Superior temporal gyrus (tissue), 1 donor: ENCODE results near the gene KNL1.
"Not testable (repeated sequence)": the region's sequence is repeated elsewhere in the genome, so short reads cannot be mapped to it uniquely, and the experiment has no call there.

Experiments used
- DNase-seq: peaks from one replicate; pipeline ENCODE4 v3.0.0-alpha.2; 2016; ENCODE audit errors: extremely low spot score

KNL1 gene

GRCh38 chr15:40593588-40594428 is at the start of gene KNL1:
TSS of gene KNL1 (plus strand) at chr15:40594249. CDS start at chr15:40602932, 8,683 bp downstream.
- peak; percentile 99 for DNase-seq

- no peak for DNase-seq
Measured at GRCh38 chr15:40545457-40545856, 48.6 kb upstream of the KNL1 start.

GRCh38 chr15:40548610-40549009 is 45.4 kb upstream of the KNL1 start:
- DNase-seq, result no peak

GRCh38 chr15:40549894-40550293 is 44.2 kb upstream of the KNL1 start:
- no peak for DNase-seq

- no peak for DNase-seq
Measured at GRCh38 chr15:40550341-40551037, 43.6 kb upstream of the KNL1 start.

GRCh38 chr15:40554161-40554525 is 39.9 kb upstream of the KNL1 start:
- DNase-seq, result no peak

- DNase-seq, result no peak
Measured at GRCh38 chr15:40555876-40556275, 38.2 kb upstream of the KNL1 start.

- DNase-seq, result no peak
Measured at GRCh38 chr15:40558952-40559742, 34.9 kb upstream of the KNL1 start.

GRCh38 chr15:40562691-40563090 is 31.4 kb upstream of the KNL1 start:
- no peak for DNase-seq

- no peak for DNase-seq
Measured at GRCh38 chr15:40563426-40563825, 30.6 kb upstream of the KNL1 start.

GRCh38 chr15:40564591-40565332 is 29.3 kb upstream of the KNL1 start, which contains the start of gene CCDC32:
TSS of gene CCDC32 (minus strand) at chr15:40565042. CDS start at chr15:40563015, 2,027 bp downstream.
- peak; percentile 99 for DNase-seq

- no peak for DNase-seq
Measured at GRCh38 chr15:40565333-40566238, 28.5 kb upstream of the KNL1 start.

- DNase-seq, result no peak
Measured at GRCh38 chr15:40567111-40567510, 26.9 kb upstream of the KNL1 start.

- peak; percentile 96 for DNase-seq
Measured at GRCh38 chr15:40569129-40569953, 24.7 kb upstream of the KNL1 start, which contains the start of gene RPUSD2. TSS of gene RPUSD2 (plus strand) at chr15:40569299. CDS start at chr15:40569338, 39 bp downstream.

- no peak for DNase-seq
Measured at GRCh38 chr15:40575113-40575512, 18.9 kb upstream of the KNL1 start.

- DNase-seq, result not testable (repeated sequence)
Measured at GRCh38 chr15:40576914-40577313, 17.1 kb upstream of the KNL1 start.

- no peak for DNase-seq
Measured at GRCh38 chr15:40578892-40579291, 15.2 kb upstream of the KNL1 start.

GRCh38 chr15:40581796-40582195 is 12.3 kb upstream of the KNL1 start:
- DNase-seq, result not testable (repeated sequence)

- DNase-seq, result no peak
Measured at GRCh38 chr15:40582726-40583246, 11.3 kb upstream of the KNL1 start.
